Bronchial epithelial cell (primary cell): ENCODE results near the gene CDH13. TPM values are rescaled to one million over a fixed set of nuclear protein-coding genes. Genes with fewer than 3 reads are reported as not detected.

Source experiments
- DNase-seq: peaks from one replicate; pipeline ENCODE4 v3.0.0-alpha.2; 2010; ENCODE audit warnings: low read depth
- FAIRE-seq: peaks from 2 replicates; lab custom pipeline; 2011; peaks lifted over from hg19 to GRCh38; lab: Jason Lieb, UNC
- H3K27me3 ChIP-seq: 2 replicates; pipeline ENCODE4 v1.5.1; 2011; ENCODE audit warnings: low read length; ENCODE audit not compliant: control insufficient read depth, insufficient read depth
- H3K36me3 ChIP-seq: 2 replicates; pipeline ENCODE4 v1.5.1; 2011; ENCODE audit warnings: low read length; ENCODE audit not compliant: control insufficient read depth, insufficient read depth
- H3K4me3 ChIP-seq: 2 replicates; pipeline ENCODE4 v1.5.1; 2011; ENCODE audit warnings: mild to moderate bottlenecking, low read depth, low read length, control low read depth
- CTCF ChIP-seq: IDR thresholded peaks from 2 replicates; pipeline ENCODE4 v1.5.1; 2011; ENCODE audit warnings: mild to moderate bottlenecking, moderate library complexity, low read length, control low read depth, inconsistent platforms; ENCODE audit not compliant: insufficient read depth, severe bottlenecking
- total RNA-seq: library from RNA; depleted of rRNA; stranded (reverse); fragments of >200 nt; gene quantifications from 2 replicates; pipeline ENCODE4 v1.2.1, GENCODE V29; 2014

The CDH13 gene
- total RNA-seq, 1 donor from 2014 or later, result 31.3 TPM

- Histone ChIP-seq H3K4me3 (no peak overlapping the region), H3K27me3 (no peaks in the 10 kb centered on the region), H3K36me3 (no peaks in the 10 kb centered on the region)
- TF ChIP-seq CTCF, result no peak
- DNase-seq (no peak), FAIRE-seq (no peak)
Measured at GRCh38 chr16:83270061-83270460, 643.3 kb downstream of the CDH13 start.

- DNase-seq (no peak), FAIRE-seq (no peak)
- Histone ChIP-seq H3K27me3 (no peaks in the 10 kb centered on the region), H3K36me3 (no peaks in the 10 kb centered on the region), H3K4me3 (no peak overlapping the region)
- no peak for TF ChIP-seq CTCF
Measured at GRCh38 chr16:83270640-83271039, 643.9 kb downstream of the CDH13 start.

GRCh38 chr16:83271123-83271522, 644.4 kb downstream of the CDH13 start:
- DNase-seq (no peak), FAIRE-seq (no peak)
- no peak for TF ChIP-seq CTCF
- Histone ChIP-seq H3K27me3 (no peaks in the 10 kb centered on the region), H3K36me3 (no peaks in the 10 kb centered on the region), H3K4me3 (no peak overlapping the region)

GRCh38 chr16:83271970-83272575, 645.3 kb downstream of the CDH13 start:
- FAIRE-seq (no peak), DNase-seq (no peak)
- H3K27me3 ChIP-seq, result no peaks in the 10 kb centered on the region
- no peak for TF ChIP-seq CTCF
- H3K4me3 ChIP-seq, result no peak overlapping the region
- H3K36me3 ChIP-seq, result no peaks in the 10 kb centered on the region

- TF ChIP-seq CTCF, result no peak
- H3K36me3 ChIP-seq, result no peaks in the 10 kb centered on the region
- DNase-seq (no peak), FAIRE-seq (no peak)
- no peaks in the 10 kb centered on the region for H3K27me3 ChIP-seq
- H3K4me3 ChIP-seq, result no peak overlapping the region
Measured at GRCh38 chr16:83272843-83273242, 646.1 kb downstream of the CDH13 start.
